Suppressor macrophage treated with lipopolysaccharide for 1 hour (primary cell): Measurements from ENCODE around the gene SDS.

ENCODE experiments used
- DNase-seq, 3 donors: peaks; one replicate each; pipeline ENCODE4 v3.0.0-alpha.2; 2020 to 2022

SDS gene

GRCh38 chr12:113398346-113399290 is 5.1 kb downstream of the SDS start:
- DNase-seq, result no peak

- no peak for DNase-seq
Observed at GRCh38 chr12:113397497-113398197, 6.0 kb downstream of the SDS start.

GRCh38 chr12:113396828-113397496 is 6.7 kb downstream of the SDS start:
- DNase-seq, result no peak

GRCh38 chr12:113396200-113396599 is 7.5 kb downstream of the SDS start:
- DNase-seq, result no peak

GRCh38 chr12:113395119-113395518 is 8.6 kb downstream of the SDS start:
- DNase-seq, result no peak

- DNase-seq, result no peak
Observed at GRCh38 chr12:113393749-113394148, 9.9 kb downstream of the SDS start.

- no peak for DNase-seq
Observed at GRCh38 chr12:113392988-113393579, 10.6 kb downstream of the SDS start.

- DNase-seq, result no peak
Observed at GRCh38 chr12:113392520-113392919, 11.2 kb downstream of the SDS start.

GRCh38 chr12:113391650-113392337 is 11.9 kb downstream of the SDS start:
- no peak for DNase-seq

GRCh38 chr12:113391145-113391544 is 12.5 kb downstream of the SDS start:
- no peak for DNase-seq

- no peak for DNase-seq
Observed at GRCh38 chr12:113390064-113391043, 13.3 kb downstream of the SDS start.

GRCh38 chr12:113388351-113388750 is 15.3 kb downstream of the SDS start:
- no peak for DNase-seq

- DNase-seq, result no peak
Observed at GRCh38 chr12:113387631-113388030, 16.1 kb downstream of the SDS start.

- no peak for DNase-seq
Observed at GRCh38 chr12:113386866-113387566, 16.7 kb downstream of the SDS start.

- peak in 2 of 3 donors; percentile 25 to 35 for DNase-seq
Observed at GRCh38 chr12:113385282-113385882, 18.3 kb downstream of the SDS start.

- DNase-seq, result no peak
Observed at GRCh38 chr12:113384778-113385177, 18.9 kb downstream of the SDS start.

- no peak for DNase-seq
Observed at GRCh38 chr12:113382206-113382605, 21.5 kb downstream of the SDS start.

GRCh38 chr12:113381220-113381619 is 22.5 kb downstream of the SDS start:
- no peak for DNase-seq

GRCh38 chr12:113378291-113378690 is 25.4 kb downstream of the SDS start:
- no peak for DNase-seq

GRCh38 chr12:113374823-113375428 is 28.8 kb downstream of the SDS start:
- DNase-seq, result no peak
